Measurements from ENCODE around the gene ABI2.
"Not testable (repeated sequence)": the region's sequence is repeated elsewhere in the genome, so short reads cannot be mapped to it uniquely, and the experiment has no call there.

The ABI2 gene

GRCh38 chr2:203360833-203361430 lies 32.7 kb downstream of the ABI2 start:
- no peak for DNase-seq

GRCh38 chr2:203361495-203361894 lies 33.3 kb downstream of the ABI2 start:
- no peak for DNase-seq

GRCh38 chr2:203361922-203362321 lies 33.7 kb downstream of the ABI2 start:
- DNase-seq, result no peak

- no peak for DNase-seq
Observed at GRCh38 chr2:203366639-203367466, 38.7 kb downstream of the ABI2 start.

GRCh38 chr2:203372706-203373105 lies 44.5 kb downstream of the ABI2 start:
- not testable (repeated sequence) for DNase-seq

GRCh38 chr2:203376173-203376572 lies 48.0 kb downstream of the ABI2 start:
- no peak for DNase-seq

- DNase-seq, result no peak
Observed at GRCh38 chr2:203379156-203379555, 51.0 kb downstream of the ABI2 start.

GRCh38 chr2:203383038-203383437 lies 54.8 kb downstream of the ABI2 start:
- no peak for DNase-seq

- not testable (repeated sequence) for DNase-seq
Observed at GRCh38 chr2:203388153-203388552, 60.0 kb downstream of the ABI2 start.

GRCh38 chr2:203394519-203395227 lies 66.5 kb downstream of the ABI2 start:
- DNase-seq, result no peak

- no peak for DNase-seq
Observed at GRCh38 chr2:203395858-203396257, 67.7 kb downstream of the ABI2 start.

GRCh38 chr2:203396667-203397066 lies 68.5 kb downstream of the ABI2 start:
- DNase-seq, result no peak

GRCh38 chr2:203399031-203399430 lies 70.8 kb downstream of the ABI2 start:
- no peak for DNase-seq

- peak; percentile 16 for DNase-seq
Observed at GRCh38 chr2:203400805-203401585, 72.8 kb downstream of the ABI2 start.

- DNase-seq, result peak; percentile 11
Observed at GRCh38 chr2:203404996-203405395, 76.8 kb downstream of the ABI2 start.

- DNase-seq, result no peak
Observed at GRCh38 chr2:203407496-203407895, 79.3 kb downstream of the ABI2 start.

- no peak for DNase-seq
Observed at GRCh38 chr2:203412546-203413331, 84.5 kb downstream of the ABI2 start.

GRCh38 chr2:203413796-203414195 lies 85.6 kb downstream of the ABI2 start:
- no peak for DNase-seq

GRCh38 chr2:203418271-203418670 lies 90.1 kb downstream of the ABI2 start:
- DNase-seq, result no peak

GRCh38 chr2:203427061-203427460 lies 98.9 kb downstream of the ABI2 start:
- DNase-seq, result peak; percentile 72

GRCh38 chr2:203429643-203430042 lies 101.4 kb downstream of the ABI2 start:
- DNase-seq, result not testable (repeated sequence)

All from fibroblast of upper back skin (primary cell).